OCI-LY1 (cell line): ENCODE data around the gene HPSE2.

Source experiments
- EZH2 ChIP-seq: fragments of 200-600 bp; sonication (generic), shearing (Covaris generic); IDR thresholded peaks from 2 replicates; pipeline ENCODE4 v1.8.0; 2017; ENCODE audit warnings: borderline replicate concordance, mixed run types, mild to moderate bottlenecking, antibody characterized with exemption, low read length, moderate library complexity, mixed read lengths
- TF ChIP-seq, protein P1 (sequence below): fragments of 200-600 bp; sonication (generic), shearing (Covaris generic); IDR thresholded peaks from 2 replicates; pipeline ENCODE4 v1.5.1; 2017; ENCODE audit warnings: mild to moderate bottlenecking, antibody characterized with exemption, low read length, moderate library complexity, mixed read lengths

GRCh38 chr10:98467506-98468318 lies 767.9 kb downstream of the HPSE2 start:
- TF ChIP-seq, protein P1, sequence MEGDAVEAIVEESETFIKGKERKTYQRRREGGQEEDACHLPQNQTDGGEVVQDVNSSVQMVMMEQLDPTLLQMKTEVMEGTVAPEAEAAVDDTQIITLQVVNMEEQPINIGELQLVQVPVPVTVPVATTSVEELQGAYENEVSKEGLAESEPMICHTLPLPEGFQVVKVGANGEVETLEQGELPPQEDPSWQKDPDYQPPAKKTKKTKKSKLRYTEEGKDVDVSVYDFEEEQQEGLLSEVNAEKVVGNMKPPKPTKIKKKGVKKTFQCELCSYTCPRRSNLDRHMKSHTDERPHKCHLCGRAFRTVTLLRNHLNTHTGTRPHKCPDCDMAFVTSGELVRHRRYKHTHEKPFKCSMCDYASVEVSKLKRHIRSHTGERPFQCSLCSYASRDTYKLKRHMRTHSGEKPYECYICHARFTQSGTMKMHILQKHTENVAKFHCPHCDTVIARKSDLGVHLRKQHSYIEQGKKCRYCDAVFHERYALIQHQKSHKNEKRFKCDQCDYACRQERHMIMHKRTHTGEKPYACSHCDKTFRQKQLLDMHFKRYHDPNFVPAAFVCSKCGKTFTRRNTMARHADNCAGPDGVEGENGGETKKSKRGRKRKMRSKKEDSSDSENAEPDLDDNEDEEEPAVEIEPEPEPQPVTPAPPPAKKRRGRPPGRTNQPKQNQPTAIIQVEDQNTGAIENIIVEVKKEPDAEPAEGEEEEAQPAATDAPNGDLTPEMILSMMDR = peak; percentile 44; the same call in 1 of the 2 replicates
- TF ChIP-seq EZH2 = no peak
